Measurements from ENCODE around the gene MRPL12. TPM values are rescaled to one million over a fixed set of nuclear protein-coding genes. Genes with fewer than 3 reads are reported as not detected.
"Not testable (repeated sequence)": the region's sequence is repeated elsewhere in the genome, so short reads cannot be mapped to it uniquely, and the experiment has no call there.

Gene MRPL12
- total RNA-seq, 1 donor from 2014 or later: 60.7 TPM

- DNase-seq (ENCODE audit: low spot score): no peak
Measured at GRCh38 chr17:81737947-81738800, 35.0 kb downstream of the MRPL12 start.

GRCh38 chr17:81738801-81739393 lies 35.7 kb downstream of the MRPL12 start:
- no peak for DNase-seq (ENCODE audit: low spot score)

- DNase-seq (ENCODE audit: low spot score): not testable (repeated sequence)
Measured at GRCh38 chr17:81739593-81739992, 36.4 kb downstream of the MRPL12 start.

- no peak for DNase-seq (ENCODE audit: low spot score)
Measured at GRCh38 chr17:81740395-81740961, 37.3 kb downstream of the MRPL12 start.

- no peak for DNase-seq (ENCODE audit: low spot score)
Measured at GRCh38 chr17:81741049-81741593, 38.0 kb downstream of the MRPL12 start.

GRCh38 chr17:81741594-81742452 lies 38.7 kb downstream of the MRPL12 start:
- DNase-seq (ENCODE audit: low spot score): no peak

Small RNA genes within 50 kb of the gene (microRNA-seq; reads per million reads assigned to microRNA genes)
- not detected for gene MIR6786 (ENCODE audit: borderline number of aligned reads)

Other genes with a start within 250 kb of the MRPL12 start
- 1,641 TPM for gene ACTG1, start 190.6 kb upstream of the MRPL12 start, total RNA-seq
- 0.39 TPM for gene FSCN2, start 175.0 kb upstream of the MRPL12 start, total RNA-seq
- gene FAAP100, start 151.0 kb upstream of the MRPL12 start, total RNA-seq: 25.5 TPM
- gene NPLOC4, start 66.3 kb upstream of the MRPL12 start, total RNA-seq: 129 TPM
- 0.29 TPM for gene TSPAN10, start 66.2 kb upstream of the MRPL12 start, total RNA-seq
- 1.3 TPM for gene PDE6G, start 46.8 kb upstream of the MRPL12 start, total RNA-seq
- gene OXLD1, start 36.8 kb upstream of the MRPL12 start, total RNA-seq: 27.5 TPM
- gene CCDC137, start 36.6 kb upstream of the MRPL12 start, total RNA-seq: 11.9 TPM
- gene ARL16, start 19.6 kb upstream of the MRPL12 start, total RNA-seq: 25.0 TPM
- 109 TPM for gene HGS, start 19.4 kb upstream of the MRPL12 start, total RNA-seq
- gene SLC25A10, start 8.9 kb downstream of the MRPL12 start, total RNA-seq: 17.0 TPM
- 0.26 TPM for gene GCGR, start 100.8 kb downstream of the MRPL12 start, total RNA-seq
- gene MCRIP1, start 129.9 kb downstream of the MRPL12 start, total RNA-seq: 63.2 TPM
- not detected for gene PPP1R27, start 131.7 kb downstream of the MRPL12 start, total RNA-seq
- 575 TPM for gene P4HB, start 157.2 kb downstream of the MRPL12 start, total RNA-seq
- gene ARHGDIA, start 168.0 kb downstream of the MRPL12 start, total RNA-seq: 521 TPM
- gene ALYREF, start 188.2 kb downstream of the MRPL12 start, total RNA-seq: 46.2 TPM
- 102 TPM for gene ANAPC11, start 188.4 kb downstream of the MRPL12 start, total RNA-seq
- gene NPB, start 198.9 kb downstream of the MRPL12 start, total RNA-seq: not detected
- 33.9 TPM for gene PCYT2, start 208.0 kb downstream of the MRPL12 start, total RNA-seq
- 16.9 TPM for gene SIRT7, start 214.8 kb downstream of the MRPL12 start, total RNA-seq
- gene MAFG, start 224.4 kb downstream of the MRPL12 start, total RNA-seq: 29.7 TPM
- gene PYCR1, start 233.9 kb downstream of the MRPL12 start, total RNA-seq: 9.5 TPM
- gene MYADML2, start 243.9 kb downstream of the MRPL12 start, total RNA-seq: not detected

All from mesenteric fat pad (tissue), 1 donor.